Astrocyte (in vitro differentiated cells and primary cell): Measurements from ENCODE around the gene LGI2.

Experiments
- EZH2 ChIP-seq: IDR thresholded peaks from 2 replicates; pipeline ENCODE4 v1.6.1; 2012; ENCODE audit warnings: mild to moderate bottlenecking, low read length, inconsistent platforms; ENCODE audit not compliant: insufficient read depth
- TF ChIP-seq, protein P1 (sequence below): IDR thresholded peaks from 2 replicates; pipeline ENCODE4 v1.5.1; 2011; ENCODE audit warnings: low read depth, mild to moderate bottlenecking, inconsistent platforms, low read length, moderate library complexity; ENCODE audit not compliant: insufficient read depth

DNA sequence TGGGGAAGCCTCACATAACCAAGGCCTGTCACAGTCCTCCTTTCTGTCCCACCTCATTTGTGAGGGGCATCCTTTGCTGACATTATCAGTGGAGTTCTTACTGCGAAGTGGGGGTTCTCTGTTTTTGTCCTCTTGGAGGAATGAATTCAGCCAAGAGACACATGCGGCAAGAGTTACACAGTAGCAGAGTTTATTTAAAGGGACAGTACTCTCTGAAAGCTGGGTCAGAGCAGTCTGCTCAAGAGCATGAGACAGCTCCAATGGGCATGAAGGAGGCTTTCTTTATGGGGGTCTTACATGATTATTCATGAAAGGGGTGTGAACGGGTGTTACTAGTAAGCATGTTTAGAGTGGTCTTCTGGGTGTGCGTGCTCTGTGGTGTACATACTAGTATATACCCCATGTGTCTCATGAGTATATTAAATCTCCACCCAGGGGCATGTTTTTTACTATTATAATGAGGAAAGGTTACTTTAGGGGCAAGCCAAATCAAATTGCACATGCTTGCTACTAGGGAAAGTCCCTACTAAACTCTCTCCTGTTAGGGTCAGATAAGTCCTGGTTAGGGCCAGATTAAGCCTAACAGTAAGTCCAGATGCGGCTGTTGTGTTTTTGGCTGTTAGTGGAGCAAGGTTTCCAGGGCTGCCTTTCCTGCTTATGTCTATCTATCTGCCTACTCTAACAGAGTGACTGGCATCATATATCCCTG lies 19.8 kb upstream of the LGI2 start:
- TF ChIP-seq, protein P1, sequence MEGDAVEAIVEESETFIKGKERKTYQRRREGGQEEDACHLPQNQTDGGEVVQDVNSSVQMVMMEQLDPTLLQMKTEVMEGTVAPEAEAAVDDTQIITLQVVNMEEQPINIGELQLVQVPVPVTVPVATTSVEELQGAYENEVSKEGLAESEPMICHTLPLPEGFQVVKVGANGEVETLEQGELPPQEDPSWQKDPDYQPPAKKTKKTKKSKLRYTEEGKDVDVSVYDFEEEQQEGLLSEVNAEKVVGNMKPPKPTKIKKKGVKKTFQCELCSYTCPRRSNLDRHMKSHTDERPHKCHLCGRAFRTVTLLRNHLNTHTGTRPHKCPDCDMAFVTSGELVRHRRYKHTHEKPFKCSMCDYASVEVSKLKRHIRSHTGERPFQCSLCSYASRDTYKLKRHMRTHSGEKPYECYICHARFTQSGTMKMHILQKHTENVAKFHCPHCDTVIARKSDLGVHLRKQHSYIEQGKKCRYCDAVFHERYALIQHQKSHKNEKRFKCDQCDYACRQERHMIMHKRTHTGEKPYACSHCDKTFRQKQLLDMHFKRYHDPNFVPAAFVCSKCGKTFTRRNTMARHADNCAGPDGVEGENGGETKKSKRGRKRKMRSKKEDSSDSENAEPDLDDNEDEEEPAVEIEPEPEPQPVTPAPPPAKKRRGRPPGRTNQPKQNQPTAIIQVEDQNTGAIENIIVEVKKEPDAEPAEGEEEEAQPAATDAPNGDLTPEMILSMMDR = no peak
- no peak for TF ChIP-seq EZH2
